GM21576 (cell line): ENCODE measurements around the gene BABAM1.

Experiments
- ATAC-seq: cut with Tn5 transposase; IDR thresholded peaks from one replicate; pipeline ENCODE4 v1.9.1; 2021; ENCODE audit warnings: mild to moderate bottlenecking, moderate library complexity; ENCODE audit not compliant: unreplicated experiment

Gene BABAM1

GRCh38 chr19:17302391-17303166 lies 35.3 kb downstream of the BABAM1 start:
- no peak for ATAC-seq

- peak; percentile 48 for ATAC-seq
Measured at GRCh38 chr19:17303167-17303939, 36.1 kb downstream of the BABAM1 start, which contains the start of gene ABHD8. Gene ABHD8, minus strand, starts transcription at chr19:17303425. Its CDS starts 1,809 bp downstream, at chr19:17301616.

GRCh38 chr19:17303940-17304267 lies 36.7 kb downstream of the BABAM1 start:
- ATAC-seq, result no peak

GRCh38 chr19:17304386-17305215 lies 37.4 kb downstream of the BABAM1 start:
- ATAC-seq, result no peak

- ATAC-seq, result no peak
Measured at GRCh38 chr19:17305216-17305516, 37.9 kb downstream of the BABAM1 start.

GRCh38 chr19:17305517-17306284 lies 38.5 kb downstream of the BABAM1 start, which contains the start of gene MRPL34:
Gene MRPL34, plus strand, starts transcription at chr19:17305872. Its CDS starts 21 bp downstream, at chr19:17305893.
- ATAC-seq, result peak; percentile 50

- no peak for ATAC-seq
Measured at GRCh38 chr19:17306285-17306714, 39.1 kb downstream of the BABAM1 start.

GRCh38 chr19:17307876-17308377 lies 40.7 kb downstream of the BABAM1 start:
- ATAC-seq, result no peak

- ATAC-seq, result peak; percentile 60
Measured at GRCh38 chr19:17309198-17309964, 42.1 kb downstream of the BABAM1 start, which contains the start of gene DDA1. Gene DDA1, plus strand, starts transcription at chr19:17309563. Its CDS starts 92 bp downstream, at chr19:17309655.

GRCh38 chr19:17309965-17310461 lies 42.8 kb downstream of the BABAM1 start:
- ATAC-seq, result no peak

GRCh38 chr19:17311455-17312188 lies 44.4 kb downstream of the BABAM1 start:
- ATAC-seq, result no peak

GRCh38 chr19:17312189-17313113 lies 45.2 kb downstream of the BABAM1 start:
- ATAC-seq, result no peak

GRCh38 chr19:17314007-17314593 lies 46.9 kb downstream of the BABAM1 start:
- no peak for ATAC-seq

- ATAC-seq, result no peak
Measured at GRCh38 chr19:17318966-17319365, 51.7 kb downstream of the BABAM1 start.

GRCh38 chr19:17319473-17320238 lies 52.4 kb downstream of the BABAM1 start:
- ATAC-seq, result no peak

- no peak for ATAC-seq
Measured at GRCh38 chr19:17320435-17320834, 53.2 kb downstream of the BABAM1 start.
